HG02885 (cell line): Measurements from ENCODE around the gene CUZD1.

Experiments used
- ATAC-seq: cut with Tn5 transposase; IDR thresholded peaks from one replicate; pipeline ENCODE4 v1.9.1; 2021; ENCODE audit warnings: mild to moderate bottlenecking; ENCODE audit not compliant: unreplicated experiment, poor library complexity

CUZD1 gene

DNA sequence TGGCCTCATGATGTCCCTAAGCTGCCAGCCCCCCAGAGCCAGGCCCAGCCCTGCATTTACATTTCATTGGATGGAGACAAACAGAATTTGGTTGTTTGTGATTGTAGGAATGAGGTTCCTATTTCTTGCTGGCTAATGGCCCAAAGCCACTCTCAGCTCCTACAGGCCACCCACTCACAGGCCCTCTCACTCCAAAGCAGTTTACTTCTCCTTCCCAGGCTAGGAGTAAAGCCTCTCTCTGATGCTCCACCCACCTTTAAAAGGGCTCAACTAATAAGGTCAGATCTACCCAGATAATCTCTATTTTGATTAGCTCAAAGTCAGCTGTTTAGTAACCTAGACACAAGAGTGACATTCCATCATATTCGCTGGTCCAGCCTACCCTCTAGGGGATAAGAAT, 11.2 kb upstream of the CUZD1 start:
- ATAC-seq: no peak

DNA sequence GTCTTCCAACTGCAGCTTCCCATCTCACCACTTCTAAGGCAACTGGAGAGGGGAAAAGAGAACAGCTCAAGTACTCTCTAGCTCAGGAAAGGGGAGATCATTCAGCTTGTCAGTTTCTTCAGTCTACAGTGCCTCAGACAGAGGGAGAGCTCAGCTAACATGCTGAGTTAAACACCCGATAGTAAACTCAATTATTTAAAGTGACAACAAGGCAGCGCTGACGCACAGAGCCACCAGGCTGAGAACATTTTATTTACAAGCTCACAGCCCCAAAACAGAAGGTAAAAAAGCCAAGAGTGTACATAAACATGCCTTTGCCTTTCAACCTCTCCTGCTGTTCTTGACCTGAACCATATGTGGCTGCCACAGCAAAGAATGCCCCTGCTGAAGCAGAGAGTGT, 10.1 kb upstream of the CUZD1 start:
- no peak for ATAC-seq

DNA sequence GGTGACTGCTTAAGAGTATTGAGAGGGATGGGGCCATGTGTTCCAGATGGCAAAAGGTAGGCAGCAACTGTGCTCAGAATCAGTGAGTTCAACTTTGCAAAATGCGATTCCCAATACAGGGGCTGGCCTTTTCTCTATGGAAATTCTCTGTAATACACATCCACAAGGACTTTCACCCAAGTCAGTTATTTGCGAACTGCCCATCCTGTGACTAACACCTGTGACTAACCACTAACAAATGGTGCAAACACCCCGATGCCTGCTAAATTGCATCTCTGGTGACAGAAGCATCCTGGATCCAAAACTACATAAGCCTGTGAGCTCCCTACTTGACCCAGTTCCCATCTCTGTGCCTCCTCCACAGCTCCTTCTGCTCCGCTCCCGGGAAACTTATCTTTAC, 9.0 kb upstream of the CUZD1 start:
- no peak for ATAC-seq

DNA sequence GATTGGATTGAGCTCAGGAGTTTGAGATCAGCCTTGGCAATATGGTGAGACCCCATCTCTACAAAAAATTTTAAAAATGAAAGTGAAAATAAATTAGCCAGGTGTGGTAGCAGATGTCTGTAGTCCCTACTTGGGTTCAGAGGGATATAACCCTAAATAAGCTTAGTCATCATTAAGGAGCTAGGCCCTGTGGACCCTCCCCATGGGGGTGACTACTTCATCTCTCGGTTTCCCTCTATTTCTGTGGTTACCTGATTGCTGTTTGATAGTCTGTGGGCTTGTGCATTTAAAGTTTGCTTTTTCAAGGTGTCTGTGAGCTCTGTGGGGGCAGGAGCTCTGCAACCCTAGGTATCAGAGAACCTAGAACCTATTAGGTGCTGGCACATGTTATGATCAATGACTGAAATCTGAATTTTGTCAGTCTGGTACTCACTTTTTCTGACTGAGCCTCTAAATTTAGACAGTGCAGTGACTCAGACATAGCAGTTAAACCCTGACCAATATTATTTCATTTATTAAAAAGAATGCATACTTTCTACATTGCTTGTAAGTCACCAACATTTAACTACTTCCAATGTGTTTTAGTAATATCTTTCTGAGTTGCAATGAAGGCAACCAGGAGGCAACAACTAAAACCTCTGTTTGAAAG, 8.1 kb upstream of the CUZD1 start:
- ATAC-seq: no peak

DNA sequence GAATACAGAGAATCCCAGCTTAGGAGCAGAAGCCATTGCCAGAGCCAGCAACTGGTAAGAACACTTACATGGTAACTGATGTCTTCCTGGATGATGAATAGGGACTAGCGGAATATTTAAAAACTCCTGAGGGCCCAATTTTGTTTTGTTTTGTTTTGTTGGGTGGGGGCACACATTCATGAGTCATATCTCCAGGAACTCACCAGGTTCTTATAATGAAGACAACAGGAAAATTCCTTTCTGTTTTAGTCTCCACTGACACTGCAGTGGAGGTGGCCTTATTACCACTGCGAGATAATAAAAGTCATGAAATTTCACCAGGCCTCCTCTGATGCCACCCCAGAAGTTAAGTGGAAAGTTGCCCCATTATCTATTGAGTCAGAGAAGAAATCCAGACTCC, 6.6 kb upstream of the CUZD1 start:
- no peak for ATAC-seq

DNA sequence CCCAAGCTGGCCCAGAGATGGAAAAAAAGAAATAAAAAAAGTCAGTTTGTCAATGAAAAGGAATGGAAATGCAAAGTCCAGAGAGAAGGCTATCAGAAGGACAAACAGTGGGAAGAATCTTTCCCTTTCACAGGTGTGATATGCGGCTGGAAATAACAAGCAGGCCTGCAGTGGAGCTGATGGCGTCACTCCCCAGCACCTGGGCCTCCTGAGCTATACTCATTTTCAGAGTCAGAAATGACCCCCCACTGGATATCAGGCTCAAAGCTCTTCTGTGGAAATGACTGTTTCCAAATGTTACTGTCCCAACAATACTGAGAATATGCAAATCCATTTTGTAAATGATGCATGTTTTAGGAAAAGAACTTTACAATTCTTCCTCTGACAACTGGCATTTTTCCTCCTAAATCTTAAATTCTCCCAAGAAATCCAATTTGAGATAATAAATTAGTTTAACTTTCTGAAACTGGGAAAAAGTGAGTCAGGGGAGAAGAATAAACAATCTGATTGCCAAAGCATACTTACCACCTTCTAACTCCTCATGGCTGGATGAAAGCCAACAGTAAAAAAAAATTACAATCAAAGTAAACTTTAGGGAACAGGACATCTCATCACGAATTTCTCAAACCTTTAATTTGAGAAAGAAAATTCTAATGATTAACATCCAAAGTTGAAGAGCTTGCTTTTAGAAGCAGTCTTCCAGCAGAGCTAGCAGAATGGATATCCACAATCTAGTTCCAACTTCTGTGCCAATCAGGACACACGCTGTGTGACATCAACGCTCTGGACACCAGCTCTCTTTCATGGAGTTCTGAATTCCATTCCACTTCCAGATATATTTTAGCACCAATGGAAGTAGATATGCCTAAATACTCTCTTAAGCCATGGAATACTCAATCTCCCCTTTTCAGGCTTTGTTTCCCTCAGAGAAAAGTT, 5.3 kb upstream of the CUZD1 start:
- ATAC-seq: no peak

DNA sequence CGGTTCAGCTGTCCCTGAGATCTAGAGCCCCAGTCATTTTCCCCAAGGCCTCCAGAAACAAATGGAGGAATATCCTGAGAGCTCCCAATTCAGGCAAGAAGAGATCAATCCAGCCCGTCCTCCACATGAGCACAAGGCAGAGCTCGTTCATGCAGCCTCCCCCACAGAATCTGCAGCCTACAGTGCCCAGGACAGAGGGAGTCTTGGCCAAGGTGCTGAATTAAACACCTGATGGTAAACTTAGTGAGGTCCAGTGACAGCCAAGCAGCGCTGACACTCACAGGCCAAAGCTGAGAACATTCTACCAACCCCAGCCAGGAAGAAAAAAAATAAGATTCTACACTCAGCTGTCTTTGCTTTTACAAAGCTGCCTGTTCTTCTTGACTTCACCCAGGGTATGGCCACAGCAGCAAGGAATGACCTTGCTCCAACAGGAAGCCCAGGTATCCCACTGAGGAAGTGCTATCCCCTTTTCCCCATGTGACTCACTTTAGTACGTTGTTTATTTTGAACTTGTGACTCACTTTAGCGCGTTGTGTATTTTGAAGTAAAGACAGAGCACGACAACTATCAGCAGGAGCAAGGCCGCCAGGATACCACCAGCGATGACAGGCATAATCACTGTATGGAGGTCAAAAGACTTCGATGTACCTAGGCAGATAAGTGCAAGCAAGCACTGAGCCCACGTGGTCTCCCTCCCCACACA, 4.4 kb upstream of the CUZD1 start:
- ATAC-seq: no peak

DNA sequence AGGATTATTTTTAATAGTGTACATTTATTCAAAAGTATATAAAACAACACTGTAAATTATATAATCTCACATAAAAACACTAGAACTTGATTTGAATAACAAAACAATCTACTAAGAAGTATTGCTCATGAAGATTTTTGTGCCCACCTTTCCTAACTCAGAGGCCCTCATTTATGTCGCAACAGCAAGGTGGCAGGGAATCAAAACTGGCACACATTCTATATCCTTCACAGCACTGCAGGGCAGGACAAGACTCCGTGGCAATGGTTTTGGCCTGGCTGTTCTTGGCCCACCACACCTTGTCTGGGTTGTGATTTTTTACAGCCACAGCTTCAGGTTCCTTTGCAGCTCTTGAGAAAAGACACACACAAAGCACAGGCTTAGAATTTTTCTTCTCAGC, 3.4 kb upstream of the CUZD1 start:
- no peak for ATAC-seq

DNA sequence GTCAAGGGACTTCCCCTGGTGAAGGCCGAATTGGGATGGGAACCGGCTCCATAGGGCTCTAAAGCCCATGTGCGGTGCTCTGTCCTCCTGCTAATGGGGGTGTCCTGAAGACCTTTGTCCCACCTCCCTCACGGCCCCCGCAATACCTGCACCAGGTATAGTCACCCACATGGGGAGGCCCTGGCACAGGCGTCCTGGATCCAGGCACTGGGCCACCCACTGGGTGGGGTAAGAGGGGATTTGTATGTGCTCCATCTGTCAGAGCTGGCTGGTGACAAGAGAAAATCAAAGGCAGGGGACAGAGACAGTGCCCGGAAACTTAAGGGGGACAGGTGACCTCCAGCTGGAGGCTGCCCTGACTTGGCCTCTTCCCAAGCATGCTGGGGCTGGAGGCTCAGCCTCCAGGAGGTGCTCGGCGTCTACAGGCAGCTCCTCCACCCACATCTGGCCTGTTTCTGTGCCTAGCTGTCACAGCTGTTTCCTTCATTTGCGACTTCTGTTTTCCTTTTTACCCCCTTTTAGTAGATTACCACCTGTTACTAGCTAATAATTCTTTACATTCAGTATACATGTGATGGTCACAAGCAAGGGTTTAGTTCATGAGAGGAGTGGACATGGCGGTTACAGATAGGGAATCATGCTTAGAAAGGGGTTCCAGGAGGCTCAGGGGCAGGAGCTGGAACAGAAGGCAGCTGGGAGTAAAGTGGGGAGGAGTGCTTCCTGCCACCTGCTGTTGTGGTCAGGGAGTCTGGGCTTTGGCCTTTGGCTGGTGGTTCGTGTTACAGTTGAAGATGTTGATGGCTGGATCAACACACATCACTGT, 2.3 kb upstream of the CUZD1 start:
- no peak for ATAC-seq

DNA sequence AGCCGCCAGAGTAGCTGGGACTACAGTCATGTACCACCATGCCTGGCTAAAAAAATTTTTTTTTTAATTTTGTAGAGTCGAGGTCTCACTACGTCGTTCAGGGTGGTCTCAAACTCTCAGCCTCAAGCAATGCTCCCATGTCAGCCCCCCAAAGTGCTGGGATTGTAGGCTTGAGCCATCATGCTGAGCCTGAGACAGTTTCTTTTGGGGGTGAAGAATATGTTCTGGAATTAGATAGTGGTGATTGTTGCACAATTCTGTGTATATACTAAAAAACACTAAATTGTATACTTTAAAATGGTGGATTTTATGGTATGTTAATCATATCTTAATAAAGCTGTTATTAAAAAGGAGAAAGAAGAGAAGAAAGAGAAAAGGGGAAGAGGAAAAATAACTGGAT, 1.5 kb downstream of the CUZD1 start:
- no peak for ATAC-seq

DNA sequence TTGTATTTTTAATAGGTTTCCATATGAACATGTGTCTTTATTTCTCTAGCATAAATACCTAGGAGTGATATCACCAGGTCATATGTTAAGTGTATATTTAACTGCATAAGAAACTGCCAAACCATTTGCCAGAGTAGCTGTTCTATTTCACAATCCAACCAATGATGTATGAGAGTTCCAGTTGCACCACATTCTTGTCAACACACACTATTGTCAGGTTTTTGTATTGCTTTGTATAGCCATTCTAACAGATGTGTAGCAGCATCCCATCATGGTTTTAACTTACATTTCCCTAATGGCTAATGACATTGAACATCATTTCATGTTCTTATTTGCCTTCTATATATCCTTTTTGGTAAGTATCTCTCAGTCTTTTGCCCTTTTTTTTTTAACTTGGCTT, 4.1 kb downstream of the CUZD1 start:
- ATAC-seq: no peak

DNA sequence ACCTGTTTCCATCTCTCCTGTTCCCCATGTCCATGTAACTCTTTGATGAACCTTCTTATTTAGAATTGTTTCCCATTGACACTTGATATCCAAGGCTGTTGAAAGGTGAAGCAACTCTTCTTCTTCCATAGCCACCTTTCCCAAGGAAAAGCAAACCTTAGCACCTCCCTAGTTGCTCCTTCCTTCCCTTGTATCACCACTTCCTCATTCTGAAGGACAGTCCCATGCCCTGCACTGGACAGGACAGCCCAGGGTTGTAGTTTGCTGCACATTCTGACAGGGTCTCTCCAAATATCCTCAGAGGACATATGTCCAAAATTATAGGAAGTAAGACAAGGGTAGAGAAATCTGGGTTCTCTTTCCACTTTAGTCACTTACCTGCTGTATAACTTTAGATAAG, 6.2 kb downstream of the CUZD1 start:
- ATAC-seq: no peak

DNA sequence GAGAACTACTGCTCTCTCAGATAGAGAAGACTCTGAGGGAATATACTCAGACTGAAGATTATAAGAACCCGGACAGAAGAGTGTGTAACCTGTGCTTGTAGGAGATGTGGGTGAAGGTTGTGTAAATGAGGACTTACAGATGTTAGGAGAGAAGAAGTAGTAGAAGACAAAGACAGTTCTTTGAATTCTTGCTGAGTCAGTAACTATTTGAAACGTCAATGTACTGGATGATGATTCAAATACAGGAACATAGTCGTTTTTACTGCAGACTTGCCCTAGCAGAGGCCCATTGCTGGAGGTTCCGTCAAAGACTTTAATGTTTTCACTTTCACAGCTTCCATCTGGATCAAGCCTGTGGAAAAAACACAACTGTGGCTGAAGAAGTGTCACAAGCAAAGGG, 6.8 kb downstream of the CUZD1 start:
- no peak for ATAC-seq

DNA sequence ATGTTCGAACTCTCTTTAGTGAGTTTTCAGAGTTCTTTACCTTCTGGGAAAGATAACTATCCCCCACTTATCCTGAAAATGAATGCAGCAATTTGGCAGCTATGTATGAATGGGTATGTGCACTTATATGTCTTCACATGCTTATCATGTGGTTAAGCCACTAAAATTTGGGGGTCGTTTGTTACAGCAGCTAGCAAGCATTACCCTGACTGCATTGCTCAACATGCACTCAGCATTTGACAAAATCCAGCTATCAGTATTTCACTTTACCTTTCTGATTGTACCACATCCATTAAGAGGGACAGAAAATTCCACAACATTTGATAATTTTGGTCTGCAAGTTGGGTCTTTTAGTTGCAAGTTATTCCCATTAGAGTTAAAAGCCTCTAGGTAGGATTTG, 9.7 kb downstream of the CUZD1 start:
- ATAC-seq: no peak

DNA sequence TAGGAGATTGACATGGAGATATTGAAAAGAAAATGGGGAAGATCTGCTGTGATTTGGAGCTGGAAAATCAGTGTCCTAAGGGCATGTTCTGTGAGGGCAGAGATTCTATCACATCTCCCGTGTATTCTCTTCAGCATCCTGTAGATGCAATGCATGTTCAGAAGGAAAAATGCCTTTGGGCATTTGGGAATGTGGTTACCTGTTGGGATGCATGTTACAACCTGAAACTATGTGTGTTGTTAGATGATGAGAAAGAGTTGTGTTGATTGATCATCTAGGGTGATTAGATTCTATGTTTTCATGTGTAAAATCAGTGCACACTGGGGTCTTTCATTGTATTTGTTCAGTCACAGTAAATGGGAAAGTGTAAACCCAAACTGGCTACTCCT, 14.7 kb downstream of the CUZD1 start:
- no peak for ATAC-seq

DNA sequence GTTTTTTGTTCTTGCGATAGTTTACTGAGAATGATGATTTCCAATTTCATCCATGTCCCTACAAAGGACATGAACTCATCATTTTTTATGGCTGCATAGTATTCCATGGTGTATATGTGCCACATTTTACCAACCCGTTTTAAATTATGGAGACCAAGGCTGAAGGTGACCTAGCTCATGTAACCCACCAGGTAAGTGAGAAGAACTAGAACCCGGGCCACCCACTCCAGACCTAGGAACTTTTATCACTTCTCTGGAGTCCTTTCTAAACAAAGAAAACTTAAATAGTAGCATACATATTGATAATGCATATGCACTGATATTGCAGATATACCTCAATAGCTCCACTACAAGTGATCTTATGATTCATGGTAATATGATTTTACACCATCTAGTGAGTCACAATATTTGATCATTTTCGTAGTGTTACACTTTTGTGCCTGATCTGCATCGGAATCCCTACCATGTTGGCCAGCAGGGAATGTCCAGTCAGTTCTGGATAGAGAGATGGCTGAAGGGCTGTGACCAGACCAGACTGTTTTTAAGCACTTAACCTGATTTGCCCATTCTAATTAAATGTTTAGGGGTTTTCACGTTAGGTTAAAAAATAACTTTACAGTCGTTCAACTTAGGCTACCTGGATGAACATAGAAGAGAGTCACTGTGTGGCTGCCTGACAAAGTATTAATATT, 15.2 kb downstream of the CUZD1 start:
- no peak for ATAC-seq

DNA sequence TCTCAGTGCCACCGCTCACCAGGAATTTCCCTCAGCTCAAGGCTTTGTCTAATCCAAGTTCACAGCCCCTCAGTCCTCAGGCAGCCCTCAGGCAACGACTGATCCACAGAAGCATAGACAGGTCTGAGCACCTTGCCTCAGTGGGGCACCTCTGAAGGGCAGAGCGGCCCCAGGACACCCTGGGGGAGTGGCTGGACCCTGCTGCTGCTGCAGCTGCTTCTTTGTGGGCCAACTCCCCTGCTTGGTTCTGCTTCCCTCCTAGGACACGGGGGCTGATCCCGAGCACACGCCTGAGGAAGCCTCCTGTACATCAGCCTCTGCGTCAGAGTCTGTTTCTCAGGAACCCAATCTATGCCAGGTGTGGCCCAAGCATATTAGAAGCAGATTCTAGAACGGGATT, 16.2 kb downstream of the CUZD1 start:
- no peak for ATAC-seq

DNA sequence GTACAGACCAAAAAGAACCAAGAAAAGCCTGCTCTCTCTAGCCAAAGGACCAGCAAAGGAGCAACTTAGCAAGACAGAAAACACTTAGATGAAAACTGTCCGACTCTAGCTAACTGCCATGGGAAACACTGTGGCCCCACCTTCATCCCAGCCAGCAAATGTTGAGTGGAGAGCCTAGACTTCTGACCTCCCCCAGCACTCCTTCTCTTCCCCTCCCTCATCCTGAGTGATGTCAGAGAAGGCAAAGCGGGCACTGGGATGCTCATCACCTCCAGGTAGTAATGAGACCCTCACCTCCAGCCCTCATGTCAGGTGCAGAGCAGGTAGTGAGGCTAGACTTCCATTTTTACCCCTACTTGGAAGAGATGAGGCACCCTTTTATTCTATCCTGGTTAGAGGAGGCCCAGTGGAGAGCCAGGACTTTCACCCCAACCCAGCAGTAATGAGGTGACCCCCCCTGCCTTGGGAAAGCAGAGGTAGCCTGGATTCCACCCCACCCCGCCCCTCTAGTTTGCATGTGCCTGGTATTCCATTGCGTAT, 16.9 kb downstream of the CUZD1 start:
- no peak for ATAC-seq

DNA sequence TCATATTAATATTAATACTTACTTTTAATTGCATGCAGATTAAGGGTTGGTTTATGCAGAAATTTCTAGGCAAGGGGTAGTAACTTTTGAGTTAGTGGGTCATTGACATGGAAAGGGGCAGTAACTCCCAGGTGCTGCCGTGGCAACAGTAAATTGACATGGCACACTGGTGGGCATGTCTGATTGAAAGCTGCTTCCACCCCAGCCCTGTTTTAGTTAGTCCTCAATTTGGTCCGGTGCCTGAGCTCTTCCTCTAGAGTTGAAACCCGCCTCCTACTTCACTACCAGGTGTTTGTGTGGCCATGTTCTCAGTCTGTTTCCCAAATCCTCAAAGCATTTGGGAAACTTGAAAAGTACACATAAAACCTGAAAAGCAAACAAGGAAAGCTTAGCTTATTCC, 18.4 kb downstream of the CUZD1 start:
- no peak for ATAC-seq
